IMR-90 (cell line): ENCODE results near the gene SEMA6A. TPM values are rescaled to one million over a fixed set of nuclear protein-coding genes. Genes with fewer than 3 reads are reported as not detected.
A peak's percentile ranks its signal among the peaks of the same experiment; 100 is the strongest.

ENCODE experiments used
- ATAC-seq: fragments of 200-7000 bp; cut with Tn5 transposase; 2 replicates; pipeline ENCODE4 v1.9.1; 2020; ENCODE audit warnings: low read depth, mild to moderate bottlenecking, moderate library complexity
- BruUV-seq: library from RNA; stranded (reverse); fragments of 400-500 nt; replicated peaks from 2 replicates; lab custom pipeline; 2021; lab: Mats Ljungman, UMichigan
- CTCF ChIA-PET: fragments of 300-600 bp; formaldehyde crosslinking; extraction: SDS; loops from one replicate; lab custom pipeline; 2021; ENCODE audit warnings: antibody characterized with exemption; lab: Yijun Ruan, JAX
- POLR2A ChIA-PET: fragments of 300-600 bp; sonication (Branson Sonifier 250); formaldehyde crosslinking; loops from one replicate; lab custom pipeline; 2022; ENCODE audit warnings: antibody characterized with exemption; ENCODE audit not compliant: unreplicated experiment; lab: Charles Lee
- DNase-seq: peaks from one replicate; pipeline ENCODE4 v3.0.0; 2013
- H2AFZ ChIP-seq: replicated peaks from 2 replicates; pipeline ENCODE3; 2013; ENCODE audit warnings: low read length, mild to moderate bottlenecking; ENCODE audit not compliant: poor library complexity
- H2AK5ac ChIP-seq: 2 replicates; pipeline ENCODE4 v1.6.1; 2013; ENCODE audit warnings: low read depth, low read length, inconsistent platforms
- H2AK9ac ChIP-seq: replicated peaks from 2 replicates; pipeline ENCODE3; 2013; ENCODE audit warnings: mild to moderate bottlenecking, low read depth, low read length, moderate library complexity; ENCODE audit not compliant: poor library complexity
- H2BK120ac ChIP-seq: 2 replicates; pipeline ENCODE4 v1.6.1; 2013; ENCODE audit warnings: low read depth, low read length, inconsistent platforms
- H2BK15ac ChIP-seq: 3 replicates; pipeline ENCODE4 v1.6.1; 2013; ENCODE audit warnings: low read depth, low read length, inconsistent platforms
- H2BK20ac ChIP-seq: 2 replicates; pipeline ENCODE4 v1.6.1; 2013; ENCODE audit warnings: low read depth, mild to moderate bottlenecking, inconsistent platforms, low read length, moderate library complexity
- H2BK5ac ChIP-seq: 2 replicates; pipeline ENCODE4 v1.6.1; 2013; ENCODE audit warnings: mild to moderate bottlenecking, low read depth, low read length, inconsistent platforms; ENCODE audit not compliant: poor library complexity, severe bottlenecking
- H3K14ac ChIP-seq: replicated peaks from 2 replicates; pipeline ENCODE4 v1.6.1; 2013; ENCODE audit warnings: low read depth, low read length, inconsistent platforms
- H3K18ac ChIP-seq: 2 replicates; pipeline ENCODE4 v1.6.1; 2013; ENCODE audit warnings: low read depth, low read length, control low read depth
- H3K23ac ChIP-seq: 2 replicates; pipeline ENCODE4 v1.6.1; 2013; ENCODE audit warnings: low read depth, low read length, inconsistent platforms
- H3K27ac ChIP-seq: 2 replicates; pipeline ENCODE4 v1.5.1; 2013; ENCODE audit warnings: mild to moderate bottlenecking, control low read depth, low read length; ENCODE audit not compliant: insufficient read depth
- H3K27me3 ChIP-seq: 2 replicates; pipeline ENCODE4 v1.6.1; 2013; ENCODE audit warnings: low read length; ENCODE audit not compliant: control insufficient read depth, insufficient read depth
- H3K36me3 ChIP-seq: 2 replicates; pipeline ENCODE4 v1.6.1; 2013; ENCODE audit warnings: low read length, mixed read lengths; ENCODE audit not compliant: control insufficient read depth, insufficient read depth
- H3K4ac ChIP-seq: 2 replicates; pipeline ENCODE4 v1.6.1; 2013; ENCODE audit warnings: low read depth, low read length, inconsistent platforms
- H3K4me1 ChIP-seq: 2 replicates; pipeline ENCODE4 v1.6.1; 2013; ENCODE audit warnings: low read length, mixed read lengths; ENCODE audit not compliant: control insufficient read depth, insufficient read depth
- H3K4me2 ChIP-seq: 2 replicates; pipeline ENCODE4 v1.6.1; 2013; ENCODE audit warnings: low read depth, mild to moderate bottlenecking, control low read depth, low read length, moderate library complexity
- H3K4me3 ChIP-seq: 2 replicates; pipeline ENCODE4 v1.5.1; 2013; ENCODE audit warnings: low read depth, mild to moderate bottlenecking, control low read depth, low read length, moderate library complexity; ENCODE audit not compliant: insufficient read depth
- H3K56ac ChIP-seq: 2 replicates; pipeline ENCODE4 v1.6.1; 2013; ENCODE audit warnings: low read length, inconsistent platforms; ENCODE audit not compliant: insufficient read depth; ENCODE audit errors: extremely low read depth
- H3K79me1 ChIP-seq, 2 experiments: 2 replicates each; pipeline ENCODE4 v1.6.1; 2013; ENCODE audit warnings: low read length in 2 of 2, inconsistent platforms in 1 of 2, low read depth in 1 of 2
- H3K9ac ChIP-seq: 2 replicates; pipeline ENCODE4 v1.6.1; 2013; ENCODE audit warnings: low read depth, low read length, control low read depth
- H3K9me1 ChIP-seq: 2 replicates; pipeline ENCODE4 v1.6.1; 2013; ENCODE audit warnings: low read length, inconsistent platforms; ENCODE audit not compliant: insufficient read depth
- H3K9me3 ChIP-seq: 2 replicates; pipeline ENCODE4 v1.6.1; 2013; ENCODE audit warnings: low read length; ENCODE audit not compliant: control insufficient read depth, insufficient read depth
- H4K20me1 ChIP-seq: 2 replicates; pipeline ENCODE4 v1.6.1; 2013; ENCODE audit warnings: low read length, inconsistent platforms; ENCODE audit not compliant: insufficient read depth
- H4K5ac ChIP-seq: 2 replicates; pipeline ENCODE4 v1.6.1; 2013; ENCODE audit warnings: mild to moderate bottlenecking, low read depth, low read length, control low read depth
- H4K8ac ChIP-seq, 2 experiments: 2 replicates each; pipeline ENCODE4 v1.6.1; 2013; ENCODE audit warnings: low read depth in 2 of 2, low read length in 2 of 2, control low read depth in 1 of 2, inconsistent platforms in 1 of 2
- H4K91ac ChIP-seq: 2 replicates; pipeline ENCODE4 v1.6.1; 2013; ENCODE audit warnings: low read depth, low read length, inconsistent platforms; ENCODE audit not compliant: insufficient read depth
- CEBPB ChIP-seq: IDR thresholded peaks from 2 replicates; pipeline ENCODE4 v1.6.1; 2012; ENCODE audit warnings: low read depth, low read length, improper control_type of control experiment
- MXI1 ChIP-seq: IDR thresholded peaks from 2 replicates; pipeline ENCODE4 v1.6.1; 2012; ENCODE audit warnings: low read depth, mild to moderate bottlenecking, low read length, moderate library complexity, borderline replicate concordance
- WGBS, 2 experiments: methylation state at CpG; one replicate each; pipeline versions ENCODE4 v1.1.5 to v1.1.7; 2013; ENCODE audit warnings: missing lambda C conversion rate in 2 of 2; ENCODE audit not compliant: insufficient read length in 1 of 2; ENCODE audit errors: extremely low coverage in 2 of 2; 5-methylcytosine and 5-hydroxymethylcytosine counted together
- dilution Hi-C: fragments of 300-500 bp; cut with HindIII; formaldehyde crosslinking; loops from one replicate; pipeline ENCODE4 v1.14.3; 2018; ENCODE audit warnings: low sequenced_read_pairs; ENCODE audit not compliant: unreplicated experiment
- in situ Hi-C: fragments of 300-500 bp; cut with MboI; formaldehyde crosslinking; loops from 3 replicates; pipeline ENCODE4 v1.14.3; 2019; ENCODE audit warnings: low sequenced_read_pairs, inconsistent platforms, mixed read lengths
- intact Hi-C: fragments of 100-400 bp; cut with micrococcal nuclease; formaldehyde crosslinking; loops from 2 replicates; pipeline ENCODE4 v1.10.0; 2022
- polyA plus RNA-seq, 3 experiments: library from polyadenylated mRNA; depleted of rRNA; stranded (reverse); fragments of >200 nt; gene quantifications; 2 replicates each; pipeline ENCODE4 v1.2.3, GENCODE V29; 2012; ENCODE audit warnings: low replicate concordance in 1 of 3
- total RNA-seq: library from RNA; depleted of rRNA; stranded (reverse); fragments of >200 nt; gene quantifications from 2 replicates; pipeline ENCODE4 v1.2.3, GENCODE V29; 2012

SEMA6A gene
- total and polyA plus RNA-seq, 2 of the 4 experiments (the other 2 are of a cell fraction), result 0.27 to 0.36 TPM

DNA sequence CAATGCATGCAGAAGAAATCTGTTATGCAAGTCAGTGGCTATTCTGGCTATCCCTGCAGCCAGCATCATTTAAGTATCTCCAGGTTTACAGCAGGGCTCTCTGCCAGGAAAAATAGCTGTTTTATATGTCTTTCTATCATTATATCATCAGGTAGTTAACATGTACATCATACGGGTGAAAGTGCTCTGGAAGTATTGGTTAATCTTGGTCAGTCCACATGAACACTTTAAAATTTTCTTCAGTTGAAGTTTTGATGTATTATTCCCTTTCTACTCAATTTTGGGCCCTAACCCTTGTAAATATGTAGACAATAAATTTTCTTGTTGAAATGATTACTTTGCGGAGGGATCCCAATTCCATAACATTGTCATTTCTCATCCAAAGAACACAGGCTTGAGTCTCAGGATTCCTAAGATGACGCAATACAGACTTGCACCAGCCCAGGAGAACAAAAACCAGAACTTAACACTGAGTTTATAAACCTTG is 67.5 kb downstream of the SEMA6A start:
- dilution Hi-C loops, result no loop called here
- DNase-seq (peak; percentile 11), ATAC-seq (0 out of 2 replicates have a peak, but pooled peaks have one; percentile 42)
- intact Hi-C loops, result no loop called here
- Histone ChIP-seq H3K4me3 (no peak overlapping the region), H3K4ac (no peak overlapping the region), H3K56ac (no peak overlapping the region), H2BK15ac (no peak overlapping the region), H3K18ac (no peak overlapping the region), H3K9me3 (no peaks in the 10 kb centered on the region), H2BK120ac (no peak overlapping the region), H3K9ac (no peak overlapping the region), H3K27ac (no peak overlapping the region), H3K36me3 (no peaks in the 10 kb centered on the region), H3K27me3 (peaks cover 7% of the 10 kb centered on the region), H2AK5ac (no peak overlapping the region), H2BK20ac (no peak overlapping the region), H3K79me1 (no peaks in the 10 kb centered on the region), H4K8ac (no peak overlapping the region), H2AFZ (no peak overlapping the region), H3K4me1 (peaks cover 2% of the 10 kb centered on the region; the same call in 1 of the 2 replicates), H4K5ac (no peak overlapping the region), H2BK5ac (no peak overlapping the region), H3K4me2 (no peak overlapping the region), H3K9me1 (no peaks in the 10 kb centered on the region), H2AK9ac (no peak overlapping the region), H4K91ac (no peak overlapping the region), H3K23ac (no peak overlapping the region), H3K14ac (no peak overlapping the region), H4K20me1 (no peaks in the 10 kb centered on the region)
- CTCF ChIA-PET, result no interaction called here
- no CpG with 5 or more reads among the region's 3 CpGs for WGBS, 2 experiments
- peak; percentile 57 for TF ChIP-seq CEBPB
- TF ChIP-seq MXI1, result no peak
- POLR2A ChIA-PET, result no interaction called here
- BruUV-seq, result no TSS peak
- in situ Hi-C loops, result no loop called here
